Upper lobe of right lung (tissue), 1 donor: ENCODE measurements around the gene TMEM163. TPM values are rescaled to one million over a fixed set of nuclear protein-coding genes. Genes with fewer than 3 reads are reported as not detected.

Experiments
- ATAC-seq: fragments of 200-7000 bp; cut with Tn5 transposase; one replicate; pipeline ENCODE4 v1.9.1; 2020; ENCODE audit warnings: mild to moderate bottlenecking, moderate library complexity
- DNase-seq: peaks from one replicate; pipeline ENCODE4 v3.0.0-alpha.2; 2020
- H3K27ac ChIP-seq: fragments of 200-600 bp; one replicate; pipeline ENCODE4 v1.8.0; 2022
- H3K27me3 ChIP-seq: fragments of 200-600 bp; one replicate; pipeline ENCODE4 v1.8.0; 2022; ENCODE audit warnings: mild to moderate bottlenecking
- H3K36me3 ChIP-seq: fragments of 200-600 bp; one replicate; pipeline ENCODE4 v1.8.0; 2022
- H3K4me1 ChIP-seq: fragments of 200-600 bp; one replicate; pipeline ENCODE4 v1.8.0; 2022
- H3K4me3 ChIP-seq: fragments of 200-600 bp; one replicate; pipeline ENCODE4 v1.8.0; 2022; ENCODE audit warnings: mild to moderate bottlenecking
- H3K9me3 ChIP-seq: fragments of 200-600 bp; one replicate; pipeline ENCODE4 v1.8.0; 2022
- intact Hi-C: fragments of 100-400 bp; cut with DNase I; formaldehyde crosslinking; loops from one replicate; pipeline ENCODE4 v1.11.0; 2022
- total RNA-seq: library from RNA; stranded (reverse); fragmentation: NEBNext Ultra II Directional; extraction: Animal tissue kit (Norgen Biotek cat#: 25700); gene quantifications from one replicate; pipeline ENCODE4 v1.2.1, GENCODE V29; 2021
- TF ChIP-seq, protein P1 (sequence below): fragments of 200-600 bp; IDR thresholded peaks from one replicate; pipeline ENCODE4 v1.8.0; 2022; ENCODE audit warnings: antibody characterized with exemption
- donor health status: DM: no; HTN: yes; CAD: no; lungs with severe emphysema.

TMEM163 gene
- total RNA-seq, 1 donor from 2014 or later: 34.6 TPM

DNA sequence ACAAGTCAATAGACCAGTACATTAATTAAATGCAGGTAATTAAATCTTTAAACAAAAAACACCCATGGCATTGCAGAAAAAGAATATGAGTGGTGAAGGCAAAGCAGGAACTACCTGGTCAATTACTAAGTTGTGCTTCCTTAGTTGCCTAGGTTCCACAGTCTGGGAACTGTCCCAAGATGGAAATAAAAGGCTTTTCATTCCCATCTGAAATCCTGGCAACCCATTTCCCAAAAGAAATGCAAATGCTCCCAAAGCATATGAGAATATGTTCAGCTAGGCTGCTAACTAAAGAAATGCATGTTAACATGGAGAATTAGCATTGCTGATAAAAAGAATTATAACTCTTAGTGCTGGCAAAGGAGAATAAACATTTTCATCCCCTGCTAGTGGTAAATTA is 177.8 kb downstream of the TMEM163 start:
- no peak for ATAC-seq
- no peak overlapping the region for H3K4me3 ChIP-seq
- TF ChIP-seq, protein P1, sequence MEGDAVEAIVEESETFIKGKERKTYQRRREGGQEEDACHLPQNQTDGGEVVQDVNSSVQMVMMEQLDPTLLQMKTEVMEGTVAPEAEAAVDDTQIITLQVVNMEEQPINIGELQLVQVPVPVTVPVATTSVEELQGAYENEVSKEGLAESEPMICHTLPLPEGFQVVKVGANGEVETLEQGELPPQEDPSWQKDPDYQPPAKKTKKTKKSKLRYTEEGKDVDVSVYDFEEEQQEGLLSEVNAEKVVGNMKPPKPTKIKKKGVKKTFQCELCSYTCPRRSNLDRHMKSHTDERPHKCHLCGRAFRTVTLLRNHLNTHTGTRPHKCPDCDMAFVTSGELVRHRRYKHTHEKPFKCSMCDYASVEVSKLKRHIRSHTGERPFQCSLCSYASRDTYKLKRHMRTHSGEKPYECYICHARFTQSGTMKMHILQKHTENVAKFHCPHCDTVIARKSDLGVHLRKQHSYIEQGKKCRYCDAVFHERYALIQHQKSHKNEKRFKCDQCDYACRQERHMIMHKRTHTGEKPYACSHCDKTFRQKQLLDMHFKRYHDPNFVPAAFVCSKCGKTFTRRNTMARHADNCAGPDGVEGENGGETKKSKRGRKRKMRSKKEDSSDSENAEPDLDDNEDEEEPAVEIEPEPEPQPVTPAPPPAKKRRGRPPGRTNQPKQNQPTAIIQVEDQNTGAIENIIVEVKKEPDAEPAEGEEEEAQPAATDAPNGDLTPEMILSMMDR: no peak
- intact Hi-C loops: no loop called here
- no peaks in the 10 kb centered on the region for H3K36me3 ChIP-seq
- H3K9me3 ChIP-seq: no peaks in the 10 kb centered on the region
- no peaks in the 10 kb centered on the region for H3K27me3 ChIP-seq
- no peak overlapping the region for H3K27ac ChIP-seq
- DNase-seq: no peak
- H3K4me1 ChIP-seq: no peaks in the 10 kb centered on the region

DNA sequence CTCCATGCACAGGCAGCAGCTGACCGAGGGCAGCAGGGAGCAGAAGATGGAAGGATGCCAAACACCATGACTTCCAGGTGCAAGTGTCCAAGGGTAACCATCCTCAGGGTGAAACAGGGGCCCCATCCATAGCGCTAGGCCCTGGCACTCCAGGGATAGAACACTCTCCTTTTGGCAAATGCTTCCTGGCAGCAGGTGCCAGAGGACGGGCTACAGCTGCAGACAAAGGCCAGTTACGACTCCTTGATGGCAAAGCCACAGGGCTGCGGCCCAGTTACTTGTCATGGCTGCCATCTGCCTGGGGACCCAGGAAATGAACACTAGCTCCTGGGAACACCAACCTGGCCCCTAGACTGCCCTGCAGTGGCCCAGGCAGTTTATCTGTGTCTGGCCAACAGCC is 178.8 kb downstream of the TMEM163 start:
- TF ChIP-seq, protein P1: no peak
- Histone ChIP-seq H3K4me3 (no peak overlapping the region), H3K9me3 (no peaks in the 10 kb centered on the region), H3K36me3 (no peaks in the 10 kb centered on the region), H3K4me1 (no peaks in the 10 kb centered on the region), H3K27ac (no peak overlapping the region), H3K27me3 (no peaks in the 10 kb centered on the region)
- ATAC-seq (no peak), DNase-seq (no peak)
- intact Hi-C loops: no loop called here

DNA sequence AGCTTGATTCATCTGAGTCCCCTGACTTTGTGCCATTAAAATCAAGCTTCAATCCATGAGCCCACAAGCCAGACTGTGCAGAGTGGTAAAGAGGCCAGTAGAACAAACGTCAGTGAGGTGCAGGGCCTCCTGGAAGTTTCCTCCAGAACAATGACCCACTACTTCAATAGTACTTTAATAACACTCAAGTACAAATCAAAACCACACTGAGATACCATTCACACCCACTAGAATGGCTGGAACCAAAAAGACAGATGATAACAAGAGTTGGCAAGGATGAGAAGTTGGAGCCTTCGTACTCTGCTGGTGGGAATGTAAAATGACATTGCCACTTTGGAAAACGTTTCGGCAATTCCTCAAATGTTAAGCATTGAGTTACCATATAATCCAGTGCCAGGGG is 181.1 kb downstream of the TMEM163 start:
- no peak overlapping the region for H3K4me3 ChIP-seq
- ATAC-seq (no peak), DNase-seq (no peak)
- no peaks in the 10 kb centered on the region for H3K4me1 ChIP-seq
- H3K36me3 ChIP-seq: no peaks in the 10 kb centered on the region
- TF ChIP-seq, protein P1: no peak
- no peak overlapping the region for H3K27ac ChIP-seq
- intact Hi-C loops: no loop called here
- H3K27me3 ChIP-seq: no peaks in the 10 kb centered on the region
- H3K9me3 ChIP-seq: no peaks in the 10 kb centered on the region

DNA sequence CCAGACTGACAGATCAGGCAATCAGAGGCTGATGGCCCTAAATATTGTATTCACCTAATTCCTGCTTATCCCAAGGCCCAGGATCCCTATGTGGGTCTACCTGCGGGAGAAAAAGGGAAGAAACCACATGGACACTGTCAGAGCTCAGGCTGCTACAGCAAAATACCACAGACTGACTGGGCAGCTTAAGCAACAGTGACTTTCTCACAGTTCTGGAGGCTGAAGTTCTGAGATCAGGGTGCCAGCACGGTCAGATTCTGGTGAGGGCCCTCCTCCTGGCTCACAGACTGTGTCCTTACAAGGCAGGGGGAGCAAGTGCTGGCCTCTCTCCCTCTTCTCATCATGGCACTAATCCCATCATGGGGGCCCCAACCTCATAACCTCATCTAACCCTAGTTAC is 181.7 kb downstream of the TMEM163 start:
- ATAC-seq: no peak

DNA sequence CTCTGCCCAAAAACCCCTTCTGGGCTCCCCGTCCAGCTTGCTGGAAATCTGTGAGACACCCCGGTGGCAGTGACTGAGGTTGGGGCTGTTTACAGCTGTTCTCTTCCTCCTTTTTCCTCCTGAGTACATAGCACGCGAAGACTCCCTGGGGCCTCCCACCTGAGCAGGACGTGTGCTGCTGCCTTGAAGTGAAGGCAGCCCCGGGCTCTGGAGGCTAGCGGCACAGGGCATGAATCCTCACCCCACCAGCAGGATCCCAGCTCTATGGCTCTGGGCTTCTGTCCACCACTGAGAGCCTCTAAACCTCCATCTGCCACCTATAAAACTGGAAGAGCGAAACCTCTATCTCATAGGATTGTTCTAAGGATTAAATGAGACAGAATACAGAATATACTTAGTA is 182.5 kb downstream of the TMEM163 start:
- Histone ChIP-seq H3K36me3 (no peaks in the 10 kb centered on the region), H3K27me3 (no peaks in the 10 kb centered on the region), H3K9me3 (no peaks in the 10 kb centered on the region), H3K4me3 (no peak overlapping the region), H3K27ac (no peak overlapping the region), H3K4me1 (no peaks in the 10 kb centered on the region)
- DNase-seq (no peak), ATAC-seq (no peak)
- TF ChIP-seq, protein P1: no peak
- intact Hi-C loops: no loop called here

More for the DNA sequence above, 181.7 kb downstream of the TMEM163 start:
- TF ChIP-seq, protein P1: no peak
- no peaks in the 10 kb centered on the region for H3K4me1 ChIP-seq
- H3K9me3 ChIP-seq: no peaks in the 10 kb centered on the region
- intact Hi-C loops: no loop called here
- no peaks in the 10 kb centered on the region for H3K36me3 ChIP-seq
- H3K27ac ChIP-seq: no peak overlapping the region
- no peak overlapping the region for H3K4me3 ChIP-seq
- DNase-seq: no peak
- H3K27me3 ChIP-seq: no peaks in the 10 kb centered on the region

DNA sequence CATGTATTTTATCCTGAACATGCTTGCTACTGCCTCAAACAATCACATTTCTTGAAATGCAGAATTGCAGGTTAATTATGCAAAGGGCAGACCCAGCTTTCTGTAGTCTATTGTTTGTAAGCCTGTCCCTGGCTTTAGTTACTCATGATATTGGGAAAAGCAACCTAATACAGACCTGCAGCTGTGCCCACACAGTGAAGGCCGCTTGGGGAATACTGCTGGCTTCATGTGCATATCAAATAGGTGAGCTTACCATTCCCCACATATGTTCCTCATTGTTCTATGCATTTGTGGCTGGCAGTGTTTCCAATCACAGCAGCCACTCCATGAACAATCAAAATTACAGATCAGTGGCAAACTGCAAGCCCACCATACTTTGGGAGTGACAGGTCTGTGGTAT is 186.3 kb downstream of the TMEM163 start:
- no peaks in the 10 kb centered on the region for H3K36me3 ChIP-seq
- ATAC-seq (no peak), DNase-seq (no peak)
- intact Hi-C loops: no loop called here
- H3K9me3 ChIP-seq: no peaks in the 10 kb centered on the region
- no peaks in the 10 kb centered on the region for H3K4me1 ChIP-seq
- no peak overlapping the region for H3K4me3 ChIP-seq
- no peaks in the 10 kb centered on the region for H3K27me3 ChIP-seq
- H3K27ac ChIP-seq: no peak overlapping the region
- TF ChIP-seq, protein P1: no peak
